Stomach (tissue), 9 donors: ENCODE measurements around the gene COG7. TPM values are rescaled to one million over a fixed set of nuclear protein-coding genes. Genes with fewer than 3 reads are reported as not detected.

Experiments used
- DNase-seq, 2 donors: peaks; one replicate each; pipeline versions ENCODE4 v3.0.0 to v3.0.0-alpha.2; 2013 to 2019
- H3K27ac ChIP-seq, 5 donors: fragments of 200-600 bp in 4 of 5; sonication (generic) in 4 of 5; one replicate each; pipeline ENCODE4 v1.5.1; 2013 to 2019; ENCODE audit warnings: mild to moderate bottlenecking in 1 of 5, moderate library complexity in 1 of 5
- H3K27me3 ChIP-seq, 3 donors: fragments of 200-600 bp; sonication (generic); one replicate each; pipeline ENCODE4 v1.5.1; 2017 to 2019; ENCODE audit warnings: mixed run types in 1 of 3
- H3K36me3 ChIP-seq, 4 donors: fragments of 200-600 bp; sonication (generic); 1 replicate in 3 of 4; 2 replicates in 1 of 4; pipeline ENCODE4 v1.5.1; 2016 to 2019
- H3K4me1 ChIP-seq, 4 donors: fragments of 200-600 bp; sonication (generic); one replicate each; pipeline ENCODE4 v1.5.1; 2016 to 2019
- H3K4me3 ChIP-seq, 4 donors: fragments of 200-600 bp; sonication (generic) in 3 of 4; one replicate each; pipeline ENCODE4 v1.5.1; 2016 to 2019; ENCODE audit warnings: mild to moderate bottlenecking in 1 of 4
- H3K9me3 ChIP-seq, 4 donors: fragments of 200-600 bp; sonication (generic); one replicate each; pipeline ENCODE4 v1.5.1; 2016 to 2019
- EP300 ChIP-seq: sonication (generic); formaldehyde crosslinking; IDR thresholded peaks from one replicate; pipeline ENCODE4 v1.6.1; 2017; ENCODE audit warnings: antibody characterized with exemption
- POLR2A ChIP-seq, 4 donors: fragments of 450-650 bp; IDR thresholded peaks; one replicate each; pipeline ENCODE4 v1.6.1; 2016; ENCODE audit warnings: antibody characterized with exemption in 4 of 4, control low read depth in 2 of 4, mild to moderate bottlenecking in 1 of 4, moderate library complexity in 1 of 4
- POLR2AphosphoS5 ChIP-seq, 3 donors: sonication (generic); formaldehyde crosslinking; IDR thresholded peaks; one replicate each; pipeline ENCODE4 v1.6.1; 2016; ENCODE audit warnings: antibody characterized with exemption in 3 of 3
- WGBS, 5 donors: extraction: QIAGEN DNeasy Blood & Tissue Kit in 3 of 5; methylation state at CpG; one replicate each; pipeline versions ENCODE4 v1.1.5 to v1.1.7; 2013 to 2018; 5-methylcytosine and 5-hydroxymethylcytosine counted together
- intact Hi-C: fragments of 100-400 bp; cut with DNase I; formaldehyde crosslinking; loops from one replicate; pipeline ENCODE4 v1.15.1; 2023; ENCODE audit warnings: low total_unique reads
- polyA plus RNA-seq, 3 donors: library from polyadenylated mRNA; stranded (reverse); fragments of 200-250 nt; gene quantifications; one replicate each; pipeline ENCODE4 v1.2.3, GENCODE V29; 2013
- total RNA-seq, 5 donors: library from RNA; depleted of rRNA; stranded (reverse); fragments of >200 nt; gene quantifications; one replicate each; pipeline versions ENCODE4 v1.1.0 to v1.2.3, GENCODE V29; 2014 to 2016
- TF ChIP-seq, protein P1 (sequence below), 7 experiments: fragments of 450-650 bp in 4 of 7; fragments of 200-600 bp in 3 of 7; sonication (generic) in 3 of 7; IDR thresholded peaks; one replicate each; pipeline ENCODE4 v1.5.1; 2016 to 2019; ENCODE audit warnings: antibody characterized with exemption in 7 of 7, control low read depth in 2 of 7, mild to moderate bottlenecking in 1 of 7
- donor health status: healthy with polysubstance abuse.
- donor health status: Bipolar disorder and iron deficiency.
- donor health status: healthy.

COG7 gene
- total and polyA plus RNA-seq, 8 donors: 11.0 to 80.5 (median 27.7) TPM

DNA sequence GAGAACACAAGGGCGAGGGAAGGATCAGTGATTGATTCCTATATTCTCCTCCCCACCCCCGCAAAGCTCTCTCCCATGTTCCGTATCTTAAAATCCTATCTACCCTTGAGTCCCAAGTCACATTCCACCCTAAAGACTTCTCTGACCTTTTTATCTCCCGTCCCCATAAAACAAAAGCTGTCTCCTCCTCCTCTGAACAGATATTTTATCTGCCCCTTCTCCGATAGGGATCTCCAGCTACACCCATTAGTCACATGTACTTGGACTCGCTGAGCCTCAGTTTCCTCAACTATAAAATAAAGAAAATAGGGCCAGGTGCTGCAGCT lies 44.5 kb upstream of the COG7 start:
- peaks cover 28 to 41% (median 41%) of the 10 kb centered on the region in 4 donors for H3K36me3 ChIP-seq
- H3K27me3 ChIP-seq: no peaks in the 10 kb centered on the region
- intact Hi-C loops: no loop called here
- no peak overlapping the region for H3K4me3 ChIP-seq
- H3K4me1 ChIP-seq: peaks cover 28 to 61% (median 51%) of the 10 kb centered on the region in 4 donors
- no peak for DNase-seq
- TF ChIP-seq POLR2AphosphoS5 (IDR thresholded peaks at IDR 0.05) (no peak), POLR2A (IDR thresholded peaks at IDR 0.05) (no peak), EP300 (no peak)
- TF ChIP-seq, protein P1, sequence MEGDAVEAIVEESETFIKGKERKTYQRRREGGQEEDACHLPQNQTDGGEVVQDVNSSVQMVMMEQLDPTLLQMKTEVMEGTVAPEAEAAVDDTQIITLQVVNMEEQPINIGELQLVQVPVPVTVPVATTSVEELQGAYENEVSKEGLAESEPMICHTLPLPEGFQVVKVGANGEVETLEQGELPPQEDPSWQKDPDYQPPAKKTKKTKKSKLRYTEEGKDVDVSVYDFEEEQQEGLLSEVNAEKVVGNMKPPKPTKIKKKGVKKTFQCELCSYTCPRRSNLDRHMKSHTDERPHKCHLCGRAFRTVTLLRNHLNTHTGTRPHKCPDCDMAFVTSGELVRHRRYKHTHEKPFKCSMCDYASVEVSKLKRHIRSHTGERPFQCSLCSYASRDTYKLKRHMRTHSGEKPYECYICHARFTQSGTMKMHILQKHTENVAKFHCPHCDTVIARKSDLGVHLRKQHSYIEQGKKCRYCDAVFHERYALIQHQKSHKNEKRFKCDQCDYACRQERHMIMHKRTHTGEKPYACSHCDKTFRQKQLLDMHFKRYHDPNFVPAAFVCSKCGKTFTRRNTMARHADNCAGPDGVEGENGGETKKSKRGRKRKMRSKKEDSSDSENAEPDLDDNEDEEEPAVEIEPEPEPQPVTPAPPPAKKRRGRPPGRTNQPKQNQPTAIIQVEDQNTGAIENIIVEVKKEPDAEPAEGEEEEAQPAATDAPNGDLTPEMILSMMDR (IDR thresholded peaks at IDR 0.05): no peak
- H3K27ac ChIP-seq: peak overlapping the region in 4 of 5 donors; percentile 24 to 52 (median 44)
- WGBS, 5 donors: 74 to 92% (median 78%) methylated on average over 6 of the region's 6 CpGs
- no peaks in the 10 kb centered on the region for H3K9me3 ChIP-seq

DNA sequence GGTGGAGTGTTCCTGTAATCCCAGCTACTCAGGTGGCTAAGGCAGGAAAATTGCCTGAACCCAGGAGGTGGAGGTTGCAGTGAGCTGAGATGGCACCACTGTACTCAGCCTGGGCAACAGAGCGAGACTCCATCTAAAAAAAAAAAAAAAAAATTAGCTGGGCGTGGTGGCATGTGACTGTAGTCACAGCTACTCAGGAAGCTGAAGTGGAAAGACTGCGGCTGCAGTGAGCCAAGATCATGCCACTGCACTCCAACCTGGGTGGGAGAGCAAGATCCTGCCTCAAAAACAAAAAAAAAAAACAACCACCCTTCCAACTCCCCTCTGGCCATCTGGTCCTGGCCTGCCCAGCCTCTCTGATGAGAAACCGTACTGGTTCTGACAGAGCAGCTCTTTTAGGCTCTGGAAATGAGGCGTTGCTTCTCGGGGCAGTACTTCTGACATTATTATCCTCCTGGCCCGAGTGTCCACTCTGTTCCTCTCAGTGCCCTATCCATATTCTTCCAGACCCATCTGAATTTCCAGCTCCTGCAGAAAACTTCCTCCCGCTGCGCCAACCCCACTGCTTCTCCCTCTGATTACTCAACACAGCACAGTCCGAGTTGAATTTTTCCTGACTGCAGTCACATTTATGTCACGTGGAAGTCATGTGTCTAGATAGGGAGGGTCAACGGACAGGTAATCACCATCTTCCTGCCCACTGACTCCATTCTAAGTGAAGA lies 44.0 kb upstream of the COG7 start:
- peaks cover 22 to 56% (median 46%) of the 10 kb centered on the region in 4 donors for H3K4me1 ChIP-seq

DNA sequence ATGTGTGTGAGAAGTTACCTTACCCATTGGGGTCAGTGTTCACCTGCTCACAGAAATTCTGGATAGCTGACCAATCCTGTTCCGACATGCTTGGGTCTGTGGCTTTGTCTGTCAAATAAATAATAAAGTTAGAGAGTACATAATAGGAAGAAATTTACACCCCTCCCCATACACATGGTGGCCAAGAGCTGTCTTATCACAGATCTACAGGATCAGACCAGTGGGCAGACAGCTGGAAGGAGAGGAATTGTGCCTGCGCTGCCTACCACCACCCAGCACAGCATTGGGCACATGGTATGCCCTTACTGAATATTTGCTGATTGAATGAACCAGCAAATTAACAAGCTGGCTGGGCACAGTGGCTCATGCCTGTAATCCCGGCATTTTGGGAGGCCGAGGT lies 42.7 kb upstream of the COG7 start:
- Histone ChIP-seq H3K4me1 (peaks cover 11 to 43% (median 33%) of the 10 kb centered on the region in 4 donors), H3K9me3 (no peaks in the 10 kb centered on the region), H3K27ac (no peak overlapping the region), H3K27me3 (no peaks in the 10 kb centered on the region), H3K4me3 (no peak overlapping the region), H3K36me3 (peaks cover 47 to 59% (median 59%) of the 10 kb centered on the region in 4 donors)
- DNase-seq: no peak
- 92 to 99% (median 97%) methylated on average over 4 of the region's 4 CpGs for WGBS, 5 donors
- intact Hi-C loops: no loop called here
- TF ChIP-seq, protein P1 (IDR thresholded peaks at IDR 0.05): no peak
- TF ChIP-seq POLR2AphosphoS5 (IDR thresholded peaks at IDR 0.05) (no peak), EP300 (no peak), POLR2A (IDR thresholded peaks at IDR 0.05) (no peak)

More for the DNA sequence above, 44.0 kb upstream of the COG7 start:
- peak overlapping the region in 4 of 5 donors; percentile 26 to 52 (median 44) for H3K27ac ChIP-seq
- peaks cover 34 to 46% (median 46%) of the 10 kb centered on the region in 4 donors for H3K36me3 ChIP-seq
- WGBS, 5 donors: 47 to 58% (median 55%) methylated on average over 12 of the region's 12 CpGs
- TF ChIP-seq, protein P1 (IDR thresholded peaks at IDR 0.05): no peak
- TF ChIP-seq POLR2A (IDR thresholded peaks at IDR 0.05) (no peak), EP300 (no peak), POLR2AphosphoS5 (IDR thresholded peaks at IDR 0.05) (no peak)
- H3K27me3 ChIP-seq: no peaks in the 10 kb centered on the region
- no peak overlapping the region for H3K4me3 ChIP-seq
- intact Hi-C loops: no loop called here
- peak in 1 of 2 donors; percentile 72 for DNase-seq
- H3K9me3 ChIP-seq: no peaks in the 10 kb centered on the region

DNA sequence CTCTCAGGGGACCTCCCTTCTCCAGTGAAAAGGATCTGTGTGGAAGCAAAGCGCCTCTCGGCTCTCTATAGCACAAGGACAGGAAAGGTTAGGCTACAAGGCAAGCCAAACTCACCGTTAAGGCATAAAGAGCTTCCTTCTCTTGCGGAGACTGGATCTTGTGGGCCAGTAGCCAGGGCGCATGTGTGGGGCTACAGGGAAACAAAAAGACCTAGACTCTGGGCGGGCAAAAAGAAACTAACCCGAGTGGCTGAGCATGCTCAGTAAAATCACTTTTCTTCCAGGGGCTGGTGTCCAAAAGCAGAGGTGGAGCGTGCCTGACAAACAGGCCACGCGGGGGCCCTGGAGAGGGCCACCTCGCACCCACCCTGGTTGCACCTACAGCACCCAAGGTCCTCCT lies 41.2 kb upstream of the COG7 start:
- intact Hi-C loops: no loop called here

More for the DNA sequence above, 41.2 kb upstream of the COG7 start:
- Histone ChIP-seq H3K27me3 (no peaks in the 10 kb centered on the region), H3K27ac (no peak overlapping the region), H3K36me3 (peaks cover 62 to 74% (median 71%) of the 10 kb centered on the region in 4 donors), H3K9me3 (no peaks in the 10 kb centered on the region), H3K4me3 (no peak overlapping the region), H3K4me1 (peaks cover 0 to 28% (median 18%) of the 10 kb centered on the region in 4 donors)
- WGBS, 5 donors: 85 to 93% (median 92%) methylated on average over 11 of the region's 11 CpGs
- no peak for TF ChIP-seq POLR2AphosphoS5 (IDR thresholded peaks at IDR 0.05)
- TF ChIP-seq, protein P1 (IDR thresholded peaks at IDR 0.05): no peak
- TF ChIP-seq POLR2A (IDR thresholded peaks at IDR 0.05): no peak
- TF ChIP-seq EP300: no peak
- no peak for DNase-seq
